C4-2B (cell line): ENCODE measurements around the gene VSTM4.

Experiments
- ZFX ChIP-seq: fragments of 450-650 bp; IDR thresholded peaks from 2 replicates; pipeline ENCODE4 v1.6.1; 2017
- TF ChIP-seq, protein P1 (sequence below): fragments of 450-650 bp; conservative IDR thresholded peaks from 2 replicates; pipeline ENCODE4 v1.5.1; 2017; ENCODE audit warnings: mild to moderate bottlenecking

DNA sequence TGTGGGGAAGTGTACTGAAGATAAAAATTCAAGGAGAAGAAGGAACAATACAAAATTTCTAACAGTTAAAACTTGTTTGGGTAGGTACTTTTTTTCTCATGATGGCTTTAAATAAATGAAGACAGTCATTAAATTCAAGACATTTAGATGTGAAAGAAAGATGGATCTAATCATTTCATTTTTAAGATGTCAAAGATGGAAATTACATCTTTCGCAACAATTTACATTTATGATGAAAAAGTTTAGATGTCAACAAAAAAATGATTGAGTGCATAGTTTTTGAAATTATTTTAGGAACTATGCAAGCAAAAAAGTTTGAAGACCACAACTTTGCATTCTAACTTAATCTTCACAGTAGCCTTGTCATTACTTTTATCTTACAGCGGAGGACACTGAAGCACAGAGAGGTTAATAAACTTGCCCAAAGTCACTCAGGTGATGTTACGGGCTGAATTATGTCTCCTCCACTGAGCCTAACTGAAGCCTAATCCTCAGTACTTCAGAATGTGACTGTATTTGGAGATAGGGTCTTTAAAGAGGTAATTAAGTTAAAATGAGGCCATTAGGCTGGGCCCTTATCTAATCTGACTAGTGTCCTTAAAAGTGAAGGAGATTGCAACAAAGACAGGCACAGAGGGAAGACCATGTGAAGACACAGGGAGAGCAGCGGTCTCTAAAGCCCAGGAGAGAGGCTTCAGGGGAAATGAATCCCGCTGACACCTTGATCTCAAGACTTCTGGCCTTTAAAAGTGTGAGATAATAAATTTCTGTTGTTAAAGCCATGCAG is 48.2 kb downstream of the VSTM4 start:
- TF ChIP-seq, protein P1, sequence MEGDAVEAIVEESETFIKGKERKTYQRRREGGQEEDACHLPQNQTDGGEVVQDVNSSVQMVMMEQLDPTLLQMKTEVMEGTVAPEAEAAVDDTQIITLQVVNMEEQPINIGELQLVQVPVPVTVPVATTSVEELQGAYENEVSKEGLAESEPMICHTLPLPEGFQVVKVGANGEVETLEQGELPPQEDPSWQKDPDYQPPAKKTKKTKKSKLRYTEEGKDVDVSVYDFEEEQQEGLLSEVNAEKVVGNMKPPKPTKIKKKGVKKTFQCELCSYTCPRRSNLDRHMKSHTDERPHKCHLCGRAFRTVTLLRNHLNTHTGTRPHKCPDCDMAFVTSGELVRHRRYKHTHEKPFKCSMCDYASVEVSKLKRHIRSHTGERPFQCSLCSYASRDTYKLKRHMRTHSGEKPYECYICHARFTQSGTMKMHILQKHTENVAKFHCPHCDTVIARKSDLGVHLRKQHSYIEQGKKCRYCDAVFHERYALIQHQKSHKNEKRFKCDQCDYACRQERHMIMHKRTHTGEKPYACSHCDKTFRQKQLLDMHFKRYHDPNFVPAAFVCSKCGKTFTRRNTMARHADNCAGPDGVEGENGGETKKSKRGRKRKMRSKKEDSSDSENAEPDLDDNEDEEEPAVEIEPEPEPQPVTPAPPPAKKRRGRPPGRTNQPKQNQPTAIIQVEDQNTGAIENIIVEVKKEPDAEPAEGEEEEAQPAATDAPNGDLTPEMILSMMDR, result no peak
- TF ChIP-seq ZFX, result no peak
